H1 (cell line): ENCODE results near the gene RNF144A. TPM values are rescaled to one million over a fixed set of nuclear protein-coding genes. Genes with fewer than 3 reads are reported as not detected.

ENCODE experiments used
- ATF3 ChIP-seq: IDR thresholded peaks from 2 replicates; pipeline ENCODE4 v1.6.1; 2011; ENCODE audit warnings: low read depth, mild to moderate bottlenecking, low read length; ENCODE audit not compliant: insufficient read depth
- CHD7 ChIP-seq: fragments of 300-600 bp; sonication (generic); IDR thresholded peaks from 2 replicates; pipeline ENCODE4 v1.7.1; 2012; ENCODE audit warnings: low read length, moderate library complexity, mild to moderate bottlenecking, inconsistent platforms; ENCODE audit not compliant: insufficient replicate concordance
- HDAC6 ChIP-seq: IDR thresholded peaks from one replicate; pipeline ENCODE4 v1.7.1; 2012; ENCODE audit warnings: low read depth, mild to moderate bottlenecking, inconsistent platforms, low read length, moderate library complexity
- PHF8 ChIP-seq: fragments of 200-600 bp; sonication (generic); conservative IDR thresholded peaks from 2 replicates; pipeline ENCODE4 v1.7.1; 2012; ENCODE audit warnings: low read depth, mild to moderate bottlenecking, inconsistent platforms, low read length, moderate library complexity
- POLR2A ChIP-seq, 2 experiments: IDR thresholded peaks; 1 replicate in 1 of 2; 2 replicates in 1 of 2; pipeline ENCODE4 v1.6.1; 2011; ENCODE audit warnings: low read depth in 2 of 2, low read length in 2 of 2, mild to moderate bottlenecking in 2 of 2; ENCODE audit errors: control extremely low read depth in 1 of 2
- polyA plus RNA-seq, 7 experiments: library from polyadenylated mRNA; depleted of rRNA in 3 of 7; stranded (reverse) in 5 of 7; unstranded in 2 of 7; fragments of >200 nt in 5 of 7; fragments of 200-250 nt in 2 of 7; gene quantifications; 1 replicate in 5 of 7; 2 replicates in 1 of 7; 4 replicates in 1 of 7; pipeline versions ENCODE4 v1.2.1 to v1.2.3, GENCODE V29; 2011 to 2013; ENCODE audit warnings: missing spikeins in 2 of 7, mixed read lengths in 2 of 7
- total RNA-seq: library from RNA; stranded (reverse); fragmentation: NEBNext Ultra II Directional; extraction: Animal tissue kit (Norgen Biotek cat#: 25700); gene quantifications from 2 replicates; pipeline ENCODE4 v1.2.1, GENCODE V29; 2021

Gene RNF144A
- total and polyA plus RNA-seq, 2 of the 8 experiments (the other 6 are each of a cell fraction or from before 2014, with no cell fraction given) = 14.0 to 15.0 TPM

GRCh38 chr2:7020939-7021470 lies 103.8 kb downstream of the RNF144A start (continued):
- TF ChIP-seq CHD7 (no peak), POLR2A (IDR thresholded peaks at IDR 0.05; ENCODE audit: control extremely low read depth in 1 of 2, low read depth in 2 of 2, low read length in 2 of 2) (no peak), PHF8 (no peak), HDAC6 (no peak), ATF3 (no peak)
